Measurements from ENCODE around the gene BIRC7. TPM values are rescaled to one million over a fixed set of nuclear protein-coding genes. Genes with fewer than 3 reads are reported as not detected.

BIRC7 gene
- total RNA-seq, 1 experiment from 2014 or later = 0.96 TPM

DNA sequence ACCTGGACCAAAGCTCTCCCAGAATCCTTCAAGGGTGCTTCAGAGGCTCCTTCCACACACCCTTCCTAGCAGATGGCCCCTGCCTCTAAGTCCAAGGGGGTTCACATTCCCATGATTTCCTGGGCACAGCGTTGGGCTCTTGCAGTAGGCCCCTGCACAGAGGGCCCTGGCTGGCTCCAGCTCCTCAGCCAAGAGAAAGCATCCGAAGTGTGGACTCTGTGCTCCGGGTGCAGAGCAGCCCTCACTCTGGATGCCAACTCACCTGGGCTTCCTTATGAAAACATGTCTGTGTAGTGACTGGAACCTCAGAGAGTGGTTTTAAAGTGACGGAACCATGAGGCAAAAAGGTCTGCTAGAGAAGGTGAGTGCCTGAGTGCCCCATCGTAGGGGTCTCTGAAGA lies 31.3 kb upstream of the BIRC7 start:
- no peak for ATAC-seq
- TF ChIP-seq, protein P1, sequence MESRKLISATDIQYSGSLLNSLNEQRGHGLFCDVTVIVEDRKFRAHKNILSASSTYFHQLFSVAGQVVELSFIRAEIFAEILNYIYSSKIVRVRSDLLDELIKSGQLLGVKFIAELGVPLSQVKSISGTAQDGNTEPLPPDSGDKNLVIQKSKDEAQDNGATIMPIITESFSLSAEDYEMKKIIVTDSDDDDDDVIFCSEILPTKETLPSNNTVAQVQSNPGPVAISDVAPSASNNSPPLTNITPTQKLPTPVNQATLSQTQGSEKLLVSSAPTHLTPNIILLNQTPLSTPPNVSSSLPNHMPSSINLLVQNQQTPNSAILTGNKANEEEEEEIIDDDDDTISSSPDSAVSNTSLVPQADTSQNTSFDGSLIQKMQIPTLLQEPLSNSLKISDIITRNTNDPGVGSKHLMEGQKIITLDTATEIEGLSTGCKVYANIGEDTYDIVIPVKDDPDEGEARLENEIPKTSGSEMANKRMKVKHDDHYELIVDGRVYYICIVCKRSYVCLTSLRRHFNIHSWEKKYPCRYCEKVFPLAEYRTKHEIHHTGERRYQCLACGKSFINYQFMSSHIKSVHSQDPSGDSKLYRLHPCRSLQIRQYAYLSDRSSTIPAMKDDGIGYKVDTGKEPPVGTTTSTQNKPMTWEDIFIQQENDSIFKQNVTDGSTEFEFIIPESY (IDR thresholded peaks at IDR 0.05; ENCODE audit: extremely low read depth, insufficient replicate concordance, low read length) = no peak
- TF ChIP-seq, protein P2, sequence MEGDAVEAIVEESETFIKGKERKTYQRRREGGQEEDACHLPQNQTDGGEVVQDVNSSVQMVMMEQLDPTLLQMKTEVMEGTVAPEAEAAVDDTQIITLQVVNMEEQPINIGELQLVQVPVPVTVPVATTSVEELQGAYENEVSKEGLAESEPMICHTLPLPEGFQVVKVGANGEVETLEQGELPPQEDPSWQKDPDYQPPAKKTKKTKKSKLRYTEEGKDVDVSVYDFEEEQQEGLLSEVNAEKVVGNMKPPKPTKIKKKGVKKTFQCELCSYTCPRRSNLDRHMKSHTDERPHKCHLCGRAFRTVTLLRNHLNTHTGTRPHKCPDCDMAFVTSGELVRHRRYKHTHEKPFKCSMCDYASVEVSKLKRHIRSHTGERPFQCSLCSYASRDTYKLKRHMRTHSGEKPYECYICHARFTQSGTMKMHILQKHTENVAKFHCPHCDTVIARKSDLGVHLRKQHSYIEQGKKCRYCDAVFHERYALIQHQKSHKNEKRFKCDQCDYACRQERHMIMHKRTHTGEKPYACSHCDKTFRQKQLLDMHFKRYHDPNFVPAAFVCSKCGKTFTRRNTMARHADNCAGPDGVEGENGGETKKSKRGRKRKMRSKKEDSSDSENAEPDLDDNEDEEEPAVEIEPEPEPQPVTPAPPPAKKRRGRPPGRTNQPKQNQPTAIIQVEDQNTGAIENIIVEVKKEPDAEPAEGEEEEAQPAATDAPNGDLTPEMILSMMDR (IDR thresholded peaks at IDR 0.05 in 2 of 3, conservative IDR thresholded peaks at IDR 0.05 in 1 of 3; ENCODE audit: borderline replicate concordance in 1 of 3, insufficient read depth in 1 of 3, low read depth in 2 of 3, low read length in 2 of 3) = no peak
- TF ChIP-seq JUND (IDR thresholded peaks at IDR 0.05) (no peak), EZH2phosphoT487 (IDR thresholded peaks at IDR 0.05; ENCODE audit: borderline replicate concordance) (no peak), POLR2AphosphoS5 (IDR thresholded peaks at IDR 0.05; ENCODE audit: low read depth, low read length) (no peak), POLR2A (IDR thresholded peaks at IDR 0.05; ENCODE audit: borderline replicate concordance, extremely low read depth, insufficient read depth, insufficient read length) (no peak), FOSL1 (IDR thresholded peaks at IDR 0.05; ENCODE audit: low read depth) (no peak), EGR1 (IDR thresholded peaks at IDR 0.05; ENCODE audit: low read depth) (no peak), SIN3A (IDR thresholded peaks at IDR 0.05; ENCODE audit: low read depth) (no peak), RAD21 (IDR thresholded peaks at IDR 0.05; ENCODE audit: low read depth) (no peak), SP1 (IDR thresholded peaks at IDR 0.05; ENCODE audit: low read depth) (no peak)
- TF ChIP-seq, protein P3, sequence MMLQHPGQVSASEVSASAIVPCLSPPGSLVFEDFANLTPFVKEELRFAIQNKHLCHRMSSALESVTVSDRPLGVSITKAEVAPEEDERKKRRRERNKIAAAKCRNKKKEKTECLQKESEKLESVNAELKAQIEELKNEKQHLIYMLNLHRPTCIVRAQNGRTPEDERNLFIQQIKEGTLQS (IDR thresholded peaks at IDR 0.05) = no peak
- Histone ChIP-seq H3K36me3 (ENCODE audit: control insufficient read depth in 1 of 2, insufficient read depth in 2 of 2, low read length in 2 of 2) (peaks cover 52 to 64% of the 10 kb centered on the region in 2 experiments), H3K27ac (ENCODE audit: low read depth, low read length) (no peak overlapping the region), H2AFZ (ENCODE audit: low read depth, low read length, poor library complexity, severe bottlenecking) (no peak overlapping the region), H3K9me2 (ENCODE audit: insufficient read depth) (no peaks in the 10 kb centered on the region), H3K4me2 (ENCODE audit: low read length) (no peak overlapping the region), H3K9ac (ENCODE audit: low read length) (no peak overlapping the region), H3K79me2 (ENCODE audit: insufficient read depth, low read length) (peaks cover 100% of the 10 kb centered on the region), H3K9me3 (ENCODE audit: control insufficient read depth in 1 of 2, insufficient read depth in 1 of 2, low read depth in 1 of 2, low read length in 2 of 2) (no peaks in the 10 kb centered on the region), H4K20me1 (ENCODE audit: insufficient read depth) (peaks cover 16% of the 10 kb centered on the region; the same call in 1 of the 2 replicates), H3K4me3 (replicated peaks in 1 of 2; ENCODE audit: low read depth in 1 of 2, low read length in 2 of 2) (no peak overlapping the region), H3K27me3 (ENCODE audit: insufficient read depth, low read length) (no peaks in the 10 kb centered on the region), H3K4me1 (ENCODE audit: control insufficient read depth in 1 of 2, insufficient read depth in 2 of 2, low read length in 2 of 2) (no peaks in the 10 kb centered on the region)
- intact Hi-C loops (cut with micrococcal nuclease) = no loop called here
- POLR2A ChIA-PET = no interaction called here
- BruUV-seq (replicated peaks) = no TSS peak
- DNase-seq (ENCODE audit: low read depth, low spot score) = no peak
- RAD21 ChIA-PET (ENCODE audit: low non-redundant PET in 1 of 2, low total read pairs in 2 of 2, uncharacterized antibody in 2 of 2, unreplicated experiment in 2 of 2) = no interaction called here
- CTCF ChIA-PET = no interaction called here
